H9 (cell line): Measurements from ENCODE around the gene ACAD10. TPM values are rescaled to one million over a fixed set of nuclear protein-coding genes. Genes with fewer than 3 reads are reported as not detected.

ENCODE experiments used
- DNase-seq: peaks from one replicate; pipeline ENCODE4 v3.0.0-alpha.2; 2017
- H2AFZ ChIP-seq: one replicate; pipeline ENCODE4 v1.6.1; 2013; ENCODE audit warnings: mild to moderate bottlenecking, low read length, control low read depth, moderate library complexity
- H2AK5ac ChIP-seq: 2 replicates; pipeline ENCODE4 v1.6.1; 2013; ENCODE audit warnings: low read length, control low read depth, mixed read lengths; ENCODE audit not compliant: insufficient read length
- H2BK120ac ChIP-seq: one replicate; pipeline ENCODE4 v1.6.1; 2013; ENCODE audit warnings: low read depth, mild to moderate bottlenecking, low read length, control low read depth, inconsistent platforms; ENCODE audit not compliant: poor library complexity, severe bottlenecking
- H2BK12ac ChIP-seq: 2 replicates; pipeline ENCODE4 v1.6.1; 2013; ENCODE audit warnings: low read length, control low read depth, mixed read lengths, low read depth; ENCODE audit not compliant: insufficient read length
- H2BK15ac ChIP-seq: 2 replicates; pipeline ENCODE4 v1.6.1; 2013; ENCODE audit warnings: low read depth, low read length, control low read depth
- H2BK20ac ChIP-seq: one replicate; pipeline ENCODE4 v1.6.1; 2013; ENCODE audit warnings: low read depth, mild to moderate bottlenecking, low read length, control low read depth, inconsistent platforms; ENCODE audit not compliant: poor library complexity, severe bottlenecking
- H2BK5ac ChIP-seq: 2 replicates; pipeline ENCODE4 v1.6.1; 2013; ENCODE audit warnings: low read length, control low read depth, mixed read lengths; ENCODE audit not compliant: insufficient read length
- H3K14ac ChIP-seq: 2 replicates; pipeline ENCODE4 v1.6.1; 2013; ENCODE audit warnings: low read length, control low read depth; ENCODE audit not compliant: insufficient read depth
- H3K18ac ChIP-seq: 2 replicates; pipeline ENCODE4 v1.6.1; 2013; ENCODE audit warnings: low read depth, mild to moderate bottlenecking, mixed read lengths, low read length, control low read depth; ENCODE audit not compliant: insufficient read length
- H3K23ac ChIP-seq: 2 replicates; pipeline ENCODE4 v1.6.1; 2013; ENCODE audit warnings: low read length, control low read depth, mixed read lengths, low read depth; ENCODE audit not compliant: insufficient read length
- H3K23me2 ChIP-seq: 2 replicates; pipeline ENCODE4 v1.6.1; 2013; ENCODE audit warnings: low read depth, mild to moderate bottlenecking, mixed read lengths, low read length, control low read depth; ENCODE audit not compliant: insufficient read length, poor library complexity, severe bottlenecking
- H3K27ac ChIP-seq: 2 replicates; pipeline ENCODE4 v1.5.1; 2013; ENCODE audit warnings: low read length, control low read depth, mixed read lengths, low read depth; ENCODE audit not compliant: insufficient read length
- H3K27me3 ChIP-seq: 2 replicates; pipeline ENCODE4 v1.6.1; 2013; ENCODE audit warnings: low read length, control low read depth, inconsistent platforms; ENCODE audit not compliant: insufficient read depth
- H3K4ac ChIP-seq: 2 replicates; pipeline ENCODE4 v1.6.1; 2013; ENCODE audit warnings: low read depth, mild to moderate bottlenecking, control low read depth, inconsistent platforms, low read length, moderate library complexity
- H3K4me1 ChIP-seq: 2 replicates; pipeline ENCODE4 v1.6.1; 2013; ENCODE audit warnings: low read length, control low read depth, inconsistent platforms; ENCODE audit not compliant: insufficient read depth
- H3K4me2 ChIP-seq: 2 replicates; pipeline ENCODE4 v1.6.1; 2013; ENCODE audit warnings: low read length, control low read depth, mixed read lengths; ENCODE audit not compliant: insufficient read length, insufficient read depth
- H3K56ac ChIP-seq: 2 replicates; pipeline ENCODE4 v1.6.1; 2013; ENCODE audit warnings: low read depth, mild to moderate bottlenecking, mixed read lengths, low read length, control low read depth; ENCODE audit not compliant: insufficient read length
- H3K79me1 ChIP-seq: 2 replicates; pipeline ENCODE4 v1.6.1; 2013; ENCODE audit warnings: low read depth, mild to moderate bottlenecking, moderate library complexity, low read length, control low read depth, inconsistent platforms; ENCODE audit not compliant: insufficient read depth, poor library complexity, severe bottlenecking
- H3K79me2 ChIP-seq: 2 replicates; pipeline ENCODE4 v1.6.1; 2013; ENCODE audit warnings: low read length, control low read depth, inconsistent platforms; ENCODE audit not compliant: insufficient read depth
- H3K9ac ChIP-seq: 2 replicates; pipeline ENCODE4 v1.6.1; 2013; ENCODE audit warnings: low read length, control low read depth, mixed read lengths; ENCODE audit not compliant: insufficient read length; ENCODE audit errors: extremely low read depth
- H3K9me3 ChIP-seq: one replicate; pipeline ENCODE4 v1.6.1; 2013; ENCODE audit warnings: low read depth, low read length, inconsistent platforms; ENCODE audit not compliant: control insufficient read depth
- H3T11ph ChIP-seq: one replicate; pipeline ENCODE4 v1.6.1; 2013; ENCODE audit warnings: mild to moderate bottlenecking, low read length, control low read depth, inconsistent platforms
- H4K20me1 ChIP-seq: one replicate; pipeline ENCODE4 v1.6.1; 2013; ENCODE audit not compliant: control insufficient read depth, insufficient read length, insufficient read depth
- H4K5ac ChIP-seq: 2 replicates; pipeline ENCODE4 v1.6.1; 2013; ENCODE audit warnings: low read depth, mild to moderate bottlenecking, mixed read lengths, low read length, control low read depth; ENCODE audit not compliant: insufficient read length
- H4K8ac ChIP-seq: replicated peaks from 2 replicates; pipeline ENCODE4 v1.6.1; 2013; ENCODE audit warnings: low read length, control low read depth, mixed read lengths, low read depth; ENCODE audit not compliant: insufficient read length
- H4K91ac ChIP-seq: 2 replicates; pipeline ENCODE4 v1.6.1; 2013; ENCODE audit warnings: low read depth, mild to moderate bottlenecking, moderate library complexity, mixed read lengths, low read length, control low read depth; ENCODE audit not compliant: insufficient read length
- H3K27ac Mint-ChIP-seq, 3 experiments: 2 replicates in 2 of 3; 3 replicates in 1 of 3; pipeline ENCODE4 v1.8.0; 2020 to 2021; ENCODE audit warnings: mixed read lengths in 3 of 3, mild to moderate bottlenecking in 1 of 3, moderate library complexity in 1 of 3
- H3K27me3 Mint-ChIP-seq: 2 replicates; pipeline ENCODE4 v1.8.0; 2021; ENCODE audit warnings: low read depth, mild to moderate bottlenecking, moderate library complexity, mixed read lengths
- H3K36me3 Mint-ChIP-seq, 3 experiments: 2 replicates in 2 of 3; 3 replicates in 1 of 3; pipeline ENCODE4 v1.8.0; 2020 to 2021; ENCODE audit warnings: low read depth in 3 of 3, mixed read lengths in 3 of 3; ENCODE audit not compliant: insufficient read depth in 1 of 3
- H3K4me1 Mint-ChIP-seq, 2 experiments: 2 replicates each; pipeline ENCODE4 v1.8.0; 2020; ENCODE audit warnings: mixed read lengths in 2 of 2
- H3K4me3 Mint-ChIP-seq, 2 experiments: 2 replicates in 1 of 2; 3 replicates in 1 of 2; pipeline ENCODE4 v1.8.0; 2020 to 2021; ENCODE audit warnings: mild to moderate bottlenecking in 2 of 2, mixed read lengths in 2 of 2, moderate library complexity in 1 of 2
- H3K9me3 Mint-ChIP-seq, 2 experiments: 2 replicates in 1 of 2; 3 replicates in 1 of 2; pipeline ENCODE4 v1.8.0; 2020; ENCODE audit warnings: mild to moderate bottlenecking in 2 of 2, mixed read lengths in 2 of 2, moderate library complexity in 1 of 2
- CTCF ChIP-seq: fragments of 200-600 bp; sonication (generic); conservative IDR thresholded peaks from 3 replicates; pipeline ENCODE4 v1.8.0; 2021; ENCODE audit warnings: antibody characterized with exemption, mild to moderate bottlenecking
- WGBS: extraction: QIAGEN DNeasy Blood & Tissue Kit; methylation state at CpG from one replicate; pipeline ENCODE4 v1.1.7; 2013; ENCODE audit warnings: missing lambda C conversion rate, low lambda C conversion rate, mixed read lengths; ENCODE audit not compliant: insufficient read length; ENCODE audit errors: extremely low coverage; 5-methylcytosine and 5-hydroxymethylcytosine counted together
- total RNA-seq: library from RNA; stranded (reverse); gene quantifications from 2 replicates; pipeline ENCODE4 v1.2.1, GENCODE V29; 2021

Gene ACAD10
- total RNA-seq, 1 experiment from 2014 or later, result 25.7 TPM

DNA sequence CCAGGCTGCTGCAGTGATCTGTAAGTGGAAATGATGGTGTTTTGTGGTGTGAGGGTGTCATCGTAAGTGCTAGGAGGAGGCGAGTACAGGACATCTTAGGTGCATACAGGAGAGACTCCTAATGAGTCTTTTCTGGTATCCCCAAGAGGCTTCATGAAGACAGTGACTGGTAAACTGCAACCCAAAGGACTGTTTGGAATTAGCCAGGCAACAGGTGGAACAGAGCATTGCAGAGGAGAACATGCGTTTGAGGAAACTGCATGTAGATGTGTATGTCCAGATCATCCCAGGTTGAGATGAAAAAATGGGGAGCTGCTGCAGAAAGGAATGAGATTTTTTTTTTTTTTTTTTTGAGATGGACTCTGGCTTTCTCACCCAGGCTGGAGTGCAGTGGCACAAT, 5.4 kb downstream of the ACAD10 start:
- Histone ChIP-seq H3K9ac (no peak overlapping the region), H3T11ph (no peak overlapping the region), H2BK5ac (no peak overlapping the region), H3K56ac (no peak overlapping the region), H3K27me3 (no peaks in the 10 kb centered on the region), H4K91ac (no peak overlapping the region), H2BK12ac (no peak overlapping the region), H3K79me2 (no peaks in the 10 kb centered on the region), H2AK5ac (no peak overlapping the region), H2AFZ (no peak overlapping the region), H2BK20ac (no peak overlapping the region), H4K5ac (no peak overlapping the region), H2BK120ac (no peak overlapping the region), H3K14ac (no peak overlapping the region), H3K18ac (no peak overlapping the region), H4K8ac (no peak overlapping the region), H3K9me3 (no peaks in the 10 kb centered on the region), H2BK15ac (no peak overlapping the region), H3K23ac (no peak overlapping the region), H4K20me1 (no peaks in the 10 kb centered on the region), H3K27ac (no peak overlapping the region), H3K4me2 (no peak overlapping the region), H3K79me1 (no peaks in the 10 kb centered on the region), H3K4me1 (no peaks in the 10 kb centered on the region), H3K4ac (no peak overlapping the region), H3K23me2 (no peaks in the 10 kb centered on the region)
- H3K27ac Mint-ChIP-seq, result no peak overlapping the region
- WGBS, result no CpG with 5 or more reads among the region's 3 CpGs
- H3K4me1 Mint-ChIP-seq, result peaks cover 9 to 15% of the 10 kb centered on the region in 2 experiments
- TF ChIP-seq CTCF, result no peak
- no peaks in the 10 kb centered on the region for H3K27me3 Mint-ChIP-seq
- H3K9me3 Mint-ChIP-seq, result no peaks in the 10 kb centered on the region
- no peak overlapping the region for H3K4me3 Mint-ChIP-seq
- DNase-seq, result no peak
- H3K36me3 Mint-ChIP-seq, result peaks cover 2 to 43% (median 39%) of the 10 kb centered on the region in 3 experiments; a peak in 6 of 7 replicates
